Fibroblast of the aortic adventitia (primary cell): Measurements from ENCODE around the gene WNK2. TPM values are rescaled to one million over a fixed set of nuclear protein-coding genes. Genes with fewer than 3 reads are reported as not detected.

Experiments
- DNase-seq: peaks from one replicate; pipeline ENCODE4 v3.0.0-alpha.2; 2010; ENCODE audit warnings: low read depth
- H3K4me3 ChIP-seq: 2 replicates; pipeline ENCODE4 v1.5.1; 2011; ENCODE audit warnings: low read depth, mild to moderate bottlenecking, control low read depth, low read length, moderate library complexity
- CTCF ChIP-seq: IDR thresholded peaks from 2 replicates; pipeline ENCODE4 v1.5.1; 2011; ENCODE audit warnings: mild to moderate bottlenecking, low read length, control low read depth, inconsistent platforms; ENCODE audit not compliant: insufficient read depth
- total RNA-seq: library from RNA; depleted of rRNA; stranded (reverse); fragments of >200 nt; gene quantifications from 2 replicates; pipeline ENCODE4 v1.2.3, GENCODE V29; 2012; ENCODE audit warnings: low replicate concordance

Gene WNK2
- total RNA-seq, 1 donor, result not detected

- DNase-seq, result no peak
- TF ChIP-seq CTCF, result no peak
- H3K4me3 ChIP-seq, result no peak overlapping the region
Measured at GRCh38 chr9:93259490-93260262, 75.7 kb downstream of the WNK2 start.

GRCh38 chr9:93260263-93261066 is 76.5 kb downstream of the WNK2 start:
- no peak for TF ChIP-seq CTCF
- no peak overlapping the region for H3K4me3 ChIP-seq
- no peak for DNase-seq

- H3K4me3 ChIP-seq, result no peak overlapping the region
- no peak for TF ChIP-seq CTCF
- no peak for DNase-seq
Measured at GRCh38 chr9:93261281-93261680, 77.3 kb downstream of the WNK2 start.

- no peak for DNase-seq
- H3K4me3 ChIP-seq, result no peak overlapping the region
- TF ChIP-seq CTCF, result no peak
Measured at GRCh38 chr9:93261735-93262523, 78.0 kb downstream of the WNK2 start.

- H3K4me3 ChIP-seq, result no peak overlapping the region
- no peak for DNase-seq
- TF ChIP-seq CTCF, result no peak
Measured at GRCh38 chr9:93262537-93263310, 78.8 kb downstream of the WNK2 start.
